ENCODE results near the gene HOXB9. TPM values are rescaled to one million over a fixed set of nuclear protein-coding genes. Genes with fewer than 3 reads are reported as not detected.
A peak's percentile ranks its signal among the peaks of the same experiment; 100 is the strongest.

HOXB9 gene
- polyA plus RNA-seq, 3 donors, result not detected

DNA sequence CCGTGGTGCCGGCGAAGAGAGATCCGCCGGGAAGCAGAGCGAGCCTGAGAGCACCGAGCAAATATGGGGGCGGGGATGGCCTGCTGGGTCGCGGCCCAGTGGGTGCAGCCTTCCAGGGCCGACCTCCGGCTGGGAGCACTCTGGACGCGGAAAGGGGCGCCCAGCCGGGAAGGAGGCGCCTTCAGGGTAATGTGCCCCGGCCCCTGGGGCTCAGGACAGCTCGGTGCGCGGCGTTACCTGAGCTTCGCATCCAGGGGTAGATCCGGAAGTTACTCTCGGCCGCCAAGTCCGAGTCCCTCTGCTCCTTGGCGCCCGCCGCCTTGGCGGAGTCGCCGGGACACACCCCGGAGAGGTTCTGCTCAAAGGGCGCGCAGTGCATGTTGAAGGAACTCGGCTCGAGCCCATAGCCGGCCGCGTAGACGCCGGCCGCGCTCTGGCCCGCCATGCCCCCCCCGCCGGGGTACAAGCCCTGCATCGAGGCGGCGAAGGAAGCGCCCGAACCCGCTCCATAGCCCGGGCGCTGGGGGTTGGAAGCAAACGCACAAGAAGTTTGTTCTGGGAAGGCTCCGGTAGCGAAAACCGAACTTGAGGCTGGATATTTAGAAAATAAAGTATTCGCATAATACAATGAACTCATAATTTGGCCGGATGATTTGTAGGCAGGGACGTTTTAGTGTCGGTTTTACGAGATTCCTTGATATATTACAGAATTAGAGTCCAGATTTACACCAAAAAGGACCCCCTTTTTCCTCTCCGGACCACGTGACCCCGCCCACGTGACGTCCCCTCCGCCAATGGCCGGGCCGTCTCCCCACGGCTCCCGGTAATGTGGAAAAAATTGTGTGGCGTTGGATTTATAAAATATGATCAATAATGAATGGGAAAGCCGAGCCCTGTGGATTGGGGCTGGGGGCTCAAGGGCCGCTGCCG is 15.6 kb downstream of the HOXB9 start, which contains the start of gene HOXB7:
Gene HOXB7, minus strand, starts transcription at position 736 of the 930 bp plus-strand sequence. Its CDS starts 99 bp downstream, at position 637.
- peaks cover 39% of the 10 kb centered on the region for H3K4me1 Mint-ChIP-seq
- peak within 1 kb of the TSS; percentile 36 to 78 (median 51) for H3K4me3 ChIP-seq (replicated peaks in 1 of 3; ENCODE audit: low read depth in 2 of 3, low read length in 3 of 3)
- intact Hi-C loops (cut with micrococcal nuclease), result no loop called here
- H3K79me2 ChIP-seq (ENCODE audit: insufficient read depth, low read length), result no peaks in the 10 kb centered on the region
- H3K27ac Mint-ChIP-seq, result peak within 1 kb of the TSS in 2 of 7 donors; percentile 60 to 73
- H3K9ac ChIP-seq (ENCODE audit: insufficient read depth, low read length, poor library complexity, severe bottlenecking), result peak within 1 kb of the TSS; percentile 27
- H2AFZ ChIP-seq (ENCODE audit: insufficient read depth, low read depth, low read length, poor library complexity, severe bottlenecking), result peak within 1 kb of the TSS; percentile 86
- peak within 1 kb of the TSS; percentile 99 for H3K4me2 ChIP-seq (replicated peaks; ENCODE audit: extremely low read depth, low read length, poor library complexity, severe bottlenecking)
- peak within 1 kb of the TSS; percentile 80 to 96 for H3K4me3 Mint-ChIP-seq
- peaks cover 60 to 98% of the 10 kb centered on the region in 2 donors for H3K27me3 ChIP-seq (ENCODE audit: control insufficient read depth in 2 of 2, insufficient read depth in 2 of 2, low read length in 2 of 2)
- peaks cover 90 to 98% (median 95%) of the 10 kb centered on the region in 3 donors for H3K27me3 Mint-ChIP-seq (ENCODE audit: low read depth in 3 of 3)
- peaks cover 0 to 45% (median 27%) of the 10 kb centered on the region in 7 donors for H3K9me3 Mint-ChIP-seq
- H4K20me1 ChIP-seq (ENCODE audit: insufficient read depth, low read length), result no peaks in the 10 kb centered on the region
- no peaks in the 10 kb centered on the region for H3K36me3 ChIP-seq (replicated peaks in 1 of 2; ENCODE audit: control insufficient read depth in 1 of 2, insufficient read depth in 2 of 2, low read length in 2 of 2)
- peaks cover 5 to 35% of the 10 kb centered on the region in 2 donors for H3K9me3 ChIP-seq (replicated peaks in 1 of 2; ENCODE audit: control insufficient read depth in 1 of 2, insufficient read depth in 1 of 2, low read length in 2 of 2)
- H3K27ac ChIP-seq (ENCODE audit: low read depth in 1 of 2, low read length in 2 of 2), result no peak within 1 kb of the TSS
- peaks cover 9 to 16% of the 10 kb centered on the region in 2 donors for H3K36me3 Mint-ChIP-seq
- TF ChIP-seq, protein P1, sequence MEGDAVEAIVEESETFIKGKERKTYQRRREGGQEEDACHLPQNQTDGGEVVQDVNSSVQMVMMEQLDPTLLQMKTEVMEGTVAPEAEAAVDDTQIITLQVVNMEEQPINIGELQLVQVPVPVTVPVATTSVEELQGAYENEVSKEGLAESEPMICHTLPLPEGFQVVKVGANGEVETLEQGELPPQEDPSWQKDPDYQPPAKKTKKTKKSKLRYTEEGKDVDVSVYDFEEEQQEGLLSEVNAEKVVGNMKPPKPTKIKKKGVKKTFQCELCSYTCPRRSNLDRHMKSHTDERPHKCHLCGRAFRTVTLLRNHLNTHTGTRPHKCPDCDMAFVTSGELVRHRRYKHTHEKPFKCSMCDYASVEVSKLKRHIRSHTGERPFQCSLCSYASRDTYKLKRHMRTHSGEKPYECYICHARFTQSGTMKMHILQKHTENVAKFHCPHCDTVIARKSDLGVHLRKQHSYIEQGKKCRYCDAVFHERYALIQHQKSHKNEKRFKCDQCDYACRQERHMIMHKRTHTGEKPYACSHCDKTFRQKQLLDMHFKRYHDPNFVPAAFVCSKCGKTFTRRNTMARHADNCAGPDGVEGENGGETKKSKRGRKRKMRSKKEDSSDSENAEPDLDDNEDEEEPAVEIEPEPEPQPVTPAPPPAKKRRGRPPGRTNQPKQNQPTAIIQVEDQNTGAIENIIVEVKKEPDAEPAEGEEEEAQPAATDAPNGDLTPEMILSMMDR (IDR thresholded peaks at IDR 0.05), result no peak
- WGBS (ENCODE audit: insufficient coverage), result 0% methylated on average over 60 of the region's 79 CpGs
- peaks cover 36 to 43% of the 10 kb centered on the region in 2 donors for H3K4me1 ChIP-seq (ENCODE audit: control insufficient read depth in 1 of 2, insufficient read depth in 2 of 2, low read length in 2 of 2)
- DNase-seq, result peak in 2 of 3 donors; percentile 13 to 16

DNA sequence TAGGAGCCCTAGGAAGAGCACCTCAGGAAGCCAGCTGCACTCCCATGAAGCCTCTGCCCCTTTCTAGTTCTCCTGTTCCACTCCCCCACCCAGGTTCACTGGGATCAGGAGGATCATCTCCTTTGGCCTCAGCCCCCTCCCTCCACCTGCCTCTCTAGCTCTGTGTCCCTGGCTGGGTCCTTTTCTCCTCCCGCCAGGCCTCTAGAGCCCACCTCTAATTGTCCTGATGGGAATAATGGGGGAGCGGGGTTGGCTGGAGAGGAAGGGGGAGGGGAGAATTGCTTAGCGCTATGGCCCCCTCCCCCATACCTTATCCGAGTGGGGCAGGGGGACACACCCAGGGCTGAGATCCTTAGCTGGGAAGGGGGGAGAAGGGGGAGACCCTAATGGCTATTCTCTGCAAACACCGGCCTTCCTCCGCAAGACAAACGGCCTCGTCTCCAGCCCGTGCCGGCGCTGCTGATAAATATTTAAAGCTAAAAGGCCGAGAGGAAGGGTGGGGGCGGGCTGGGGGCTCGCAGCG is 16.3 kb downstream of the HOXB9 start:
- H3K4me3 ChIP-seq (replicated peaks in 1 of 3; ENCODE audit: low read depth in 2 of 3, low read length in 3 of 3), result peak overlapping the region in 1 of 3 experiments; percentile 78
- H3K27me3 ChIP-seq (ENCODE audit: control insufficient read depth in 2 of 2, insufficient read depth in 2 of 2, low read length in 2 of 2), result peaks cover 57 to 98% of the 10 kb centered on the region in 2 donors
- peaks cover 5 to 40% of the 10 kb centered on the region in 2 donors for H3K9me3 ChIP-seq (replicated peaks in 1 of 2; ENCODE audit: control insufficient read depth in 1 of 2, insufficient read depth in 1 of 2, low read length in 2 of 2)
- H4K20me1 ChIP-seq (ENCODE audit: insufficient read depth, low read length), result no peaks in the 10 kb centered on the region
- peak overlapping the region; percentile 80 to 96 for H3K4me3 Mint-ChIP-seq
- peak overlapping the region; percentile 86 for H2AFZ ChIP-seq (ENCODE audit: insufficient read depth, low read depth, low read length, poor library complexity, severe bottlenecking)
- H3K36me3 ChIP-seq (replicated peaks in 1 of 2; ENCODE audit: control insufficient read depth in 1 of 2, insufficient read depth in 2 of 2, low read length in 2 of 2), result no peaks in the 10 kb centered on the region
- H3K27me3 Mint-ChIP-seq (ENCODE audit: low read depth in 3 of 3), result peaks cover 89 to 98% (median 95%) of the 10 kb centered on the region in 3 donors
- peaks cover 39% of the 10 kb centered on the region for H3K4me1 Mint-ChIP-seq
- no peak overlapping the region for H3K27ac ChIP-seq (ENCODE audit: low read depth in 1 of 2, low read length in 2 of 2)
- intact Hi-C loops (cut with micrococcal nuclease), result no loop called here
- H3K27ac Mint-ChIP-seq, result no peak overlapping the region
- H3K79me2 ChIP-seq (ENCODE audit: insufficient read depth, low read length), result no peaks in the 10 kb centered on the region
- peaks cover 36 to 43% of the 10 kb centered on the region in 2 donors for H3K4me1 ChIP-seq (ENCODE audit: control insufficient read depth in 1 of 2, insufficient read depth in 2 of 2, low read length in 2 of 2)
- peak overlapping the region; percentile 99 for H3K4me2 ChIP-seq (replicated peaks; ENCODE audit: extremely low read depth, low read length, poor library complexity, severe bottlenecking)
- WGBS (ENCODE audit: insufficient coverage), result 0% methylated on average over 4 of the region's 15 CpGs
- no peak for DNase-seq
- H3K9me3 Mint-ChIP-seq, result peaks cover 0 to 41% (median 27%) of the 10 kb centered on the region in 7 donors
- TF ChIP-seq, protein P1 (IDR thresholded peaks at IDR 0.05), result no peak
- peak overlapping the region; percentile 27 for H3K9ac ChIP-seq (ENCODE audit: insufficient read depth, low read length, poor library complexity, severe bottlenecking)
- peaks cover 9 to 16% of the 10 kb centered on the region in 2 donors for H3K36me3 Mint-ChIP-seq
